Measurements from ENCODE around the gene MXI1. TPM values are rescaled to one million over a fixed set of nuclear protein-coding genes. Genes with fewer than 3 reads are reported as not detected.

Gene MXI1
- total and polyA plus RNA-seq, 2 donors (not counting 1 experiment from before 2014, with no cell fraction given) = 12.0 to 32.4 TPM

GRCh38 chr10:110209926-110210673 is 2.7 kb downstream of the MXI1 start:
- H3K79me2 ChIP-seq (ENCODE audit: control insufficient read depth, insufficient read depth, low read length) = peaks cover 9% of the 10 kb centered on the region
- peak overlapping the region; percentile 82 to 85 for H3K27ac ChIP-seq (ENCODE audit: low read length in 2 of 2)
- ATAC-seq (ENCODE audit: low read depth) (peak; percentile 18), DNase-seq (peak; percentile 66)
- peaks cover 36 to 60% of the 10 kb centered on the region in 2 donors for H3K4me1 ChIP-seq (ENCODE audit: control insufficient read depth in 2 of 2, insufficient read depth in 2 of 2, low read length in 2 of 2)
- intact Hi-C loops (cut with micrococcal nuclease) = loop anchor here (1.0 to 5.0 kb wide), 8 partner anchors 53 to 357 kb away; partner anchors contain the start of genes ADD3, SMC3 and SMNDC1
- H3K36me3 ChIP-seq (replicated peaks in 1 of 2; ENCODE audit: control extremely low read depth in 1 of 2, control insufficient read depth in 1 of 2, extremely low read depth in 1 of 2, insufficient read depth in 2 of 2, low read length in 1 of 2) = no peaks in the 10 kb centered on the region
- H3K27me3 ChIP-seq (replicated peaks in 1 of 4; ENCODE audit: control extremely low read depth in 1 of 4, control insufficient read depth in 3 of 4, insufficient read depth in 4 of 4, low read length in 3 of 4) = peaks cover 0 to 21% (median 9%) of the 10 kb centered on the region in 4 experiments
- Mint-ChIP-seq H3K27me3 (peaks cover 4% of the 10 kb centered on the region), H3K4me3 (peak overlapping the region; percentile 98), H3K27ac (peak overlapping the region; percentile 97), H3K9me3 (ENCODE audit: insufficient read depth) (no peaks in the 10 kb centered on the region), H3K4me1 (peaks cover 55% of the 10 kb centered on the region)
- POLR2A ChIA-PET = interaction anchor here (0.6 to 3.9 kb wide), 8 partner anchors 9 to 594 kb away, joined by 3 to 57 read pairs (median 4); no protein-coding TSS in a partner anchor
- peaks cover 0 to 4% (median 0%) of the 10 kb centered on the region in 3 donors for H3K9me3 ChIP-seq (ENCODE audit: control extremely low read depth in 1 of 3, control insufficient read depth in 2 of 3, insufficient read depth in 1 of 3, low read length in 2 of 3)
- peak overlapping the region; percentile 100 for H3K4me2 ChIP-seq (replicated peaks; ENCODE audit: low read depth, low read length, poor library complexity, severe bottlenecking)
- peak overlapping the region; percentile 67 to 90 (median 82) for H3K4me3 ChIP-seq (ENCODE audit: control extremely low read depth in 1 of 5, extremely low read depth in 1 of 5, insufficient read depth in 1 of 5, low read depth in 2 of 5, low read length in 4 of 5)
- CTCF ChIA-PET = interaction anchor here (1.0 to 8.9 kb wide), 9 partner anchors 13 to 96 kb away, joined by 3 to 116 read pairs (median 7); no protein-coding TSS in a partner anchor
- peak overlapping the region; percentile 82 for H2AFZ ChIP-seq (ENCODE audit: insufficient read depth, low read depth, low read length, poor library complexity, severe bottlenecking)
- TF ChIP-seq EZH2 (IDR thresholded peaks at IDR 0.05; ENCODE audit: borderline replicate concordance, insufficient read depth, low read depth, low read length, poor library complexity, severe bottlenecking) (no peak), CTCF (IDR thresholded peaks at IDR 0.05) (no peak)
- H3K9ac ChIP-seq (ENCODE audit: low read length) = peak overlapping the region; percentile 87
- H4K20me1 ChIP-seq (ENCODE audit: control insufficient read depth, insufficient read depth, low read length, poor library complexity, severe bottlenecking) = no peaks in the 10 kb centered on the region
- WGBS (ENCODE audit: insufficient coverage) = under 1% methylated on average over 51 of the region's 63 CpGs
